Glomerular visceral epithelial cell (primary cell): ENCODE results near the gene TM4SF4.

Experiments
- DNase-seq: peaks from one replicate; pipeline ENCODE4 v3.0.0-alpha.2; 2016; ENCODE audit errors: extremely low spot score

Gene TM4SF4

GRCh38 chr3:149481491-149481890 is 7.0 kb downstream of the TM4SF4 start:
- DNase-seq, result no peak

- no peak for DNase-seq
These were observed 12.2 kb downstream of the TM4SF4 start for GRCh38 chr3:149486726-149487125.

- DNase-seq, result no peak
These were observed 13.2 kb downstream of the TM4SF4 start for GRCh38 chr3:149487598-149488197.

DNA sequence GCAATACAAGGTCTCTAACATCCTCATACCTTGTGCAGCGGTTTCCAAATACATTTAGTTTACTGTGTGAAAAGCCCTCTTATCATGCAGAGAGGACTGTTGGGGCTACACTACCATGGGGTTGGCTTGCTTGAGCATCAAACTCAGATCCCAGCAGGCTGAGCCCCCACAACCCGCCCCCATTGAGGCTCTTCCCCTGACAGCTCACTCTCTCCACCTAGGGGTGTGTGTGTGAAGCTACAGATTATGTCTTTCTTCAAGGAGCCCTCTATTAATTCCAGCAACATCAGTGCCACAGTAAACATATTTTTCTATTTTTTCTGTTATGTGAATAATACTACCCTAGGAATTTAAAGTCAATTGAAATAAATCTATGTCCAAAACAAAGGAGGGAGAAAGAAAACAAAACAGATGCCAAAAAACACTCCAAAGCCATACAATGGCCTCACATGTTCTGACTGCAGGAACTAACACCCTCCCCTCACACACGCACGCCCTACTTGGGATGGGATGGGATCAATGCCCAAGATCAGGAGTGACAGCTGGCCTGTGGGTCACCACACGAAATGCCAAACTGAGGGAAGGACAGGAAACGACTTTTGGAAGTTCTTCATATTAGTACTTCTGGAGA is 14.7 kb downstream of the TM4SF4 start:
- DNase-seq, result no peak

- DNase-seq, result no peak
These were observed 15.9 kb downstream of the TM4SF4 start for GRCh38 chr3:149490260-149490971.

GRCh38 chr3:149493315-149494021 is 19.0 kb downstream of the TM4SF4 start:
- DNase-seq, result no peak

DNA sequence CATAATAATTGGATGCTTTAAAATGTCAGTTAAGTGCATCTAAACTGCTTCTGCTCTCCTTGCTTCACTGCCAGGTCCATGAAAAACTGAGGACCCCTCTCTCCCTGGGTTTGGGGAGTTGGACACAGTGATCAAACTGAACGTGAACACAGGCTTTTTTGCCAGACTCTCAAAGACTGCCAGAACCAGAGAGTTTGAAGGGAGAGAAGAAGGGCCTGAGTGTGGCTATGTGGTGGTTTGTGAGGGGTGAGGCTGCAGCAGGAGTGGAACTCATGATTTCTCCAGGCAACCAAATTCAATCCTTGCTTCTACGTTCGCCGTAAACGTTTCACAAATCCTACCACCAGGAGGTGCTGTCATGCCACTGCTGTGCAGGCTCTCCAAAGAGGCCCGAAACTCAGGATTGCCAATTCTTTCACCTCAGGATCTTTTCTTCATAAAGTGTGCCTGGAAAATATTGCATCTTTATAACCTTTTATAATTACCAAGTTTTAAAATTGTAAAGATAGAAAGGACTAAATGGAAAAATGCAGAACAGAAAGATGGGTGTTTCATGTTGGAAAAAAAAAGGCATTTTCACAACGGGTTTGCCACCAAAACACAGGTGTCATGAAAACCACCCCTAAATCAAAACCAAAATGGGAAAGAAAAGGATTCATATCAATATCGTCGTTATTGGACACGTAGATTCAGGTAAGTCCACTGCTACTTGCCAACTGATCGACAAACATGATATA is 19.7 kb downstream of the TM4SF4 start:
- DNase-seq, result peak; percentile 39

DNA sequence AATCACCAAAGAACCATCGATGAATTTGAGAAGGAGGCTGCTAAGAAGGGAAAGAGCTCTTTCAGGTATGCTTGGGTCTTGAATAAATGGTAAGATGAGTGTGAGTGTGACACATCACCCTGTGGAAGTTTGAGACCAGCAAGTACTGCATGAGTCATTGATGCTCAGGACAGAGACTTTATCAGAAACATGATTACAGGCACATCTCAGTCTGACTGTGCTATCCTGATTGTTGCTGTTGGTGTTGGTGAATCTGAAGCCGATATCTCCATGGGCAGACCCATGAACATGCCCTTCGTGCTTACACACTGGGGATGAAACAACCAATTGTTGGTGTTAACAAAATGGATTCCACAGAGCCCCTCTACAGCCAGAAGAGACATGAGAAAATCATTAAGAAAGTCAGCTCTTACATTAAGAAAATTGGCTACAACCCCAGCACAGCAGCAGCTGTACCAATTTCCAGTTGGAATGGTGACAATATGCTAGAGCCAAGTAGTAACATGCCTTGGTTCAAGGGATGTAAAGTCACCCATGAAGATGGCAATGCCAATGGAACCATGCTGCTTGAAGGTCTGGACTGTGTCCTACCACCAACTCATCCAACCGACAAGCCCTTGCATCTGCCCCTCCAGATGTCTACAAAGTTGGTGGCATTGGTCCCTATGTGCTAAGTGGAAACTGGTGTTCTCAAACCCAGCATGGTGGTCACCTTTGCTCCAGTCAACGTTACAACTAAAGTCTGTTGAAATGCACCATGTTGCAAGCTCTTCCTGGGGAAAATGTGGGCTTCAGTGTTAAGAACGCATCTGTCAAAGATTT is 20.5 kb downstream of the TM4SF4 start:
- DNase-seq, result peak; percentile 36

GRCh38 chr3:149495581-149496125 is 21.2 kb downstream of the TM4SF4 start:
- DNase-seq, result no peak

GRCh38 chr3:149496891-149497290 is 22.4 kb downstream of the TM4SF4 start:
- no peak for DNase-seq

GRCh38 chr3:149497966-149498670 is 23.6 kb downstream of the TM4SF4 start:
- DNase-seq, result no peak

DNA sequence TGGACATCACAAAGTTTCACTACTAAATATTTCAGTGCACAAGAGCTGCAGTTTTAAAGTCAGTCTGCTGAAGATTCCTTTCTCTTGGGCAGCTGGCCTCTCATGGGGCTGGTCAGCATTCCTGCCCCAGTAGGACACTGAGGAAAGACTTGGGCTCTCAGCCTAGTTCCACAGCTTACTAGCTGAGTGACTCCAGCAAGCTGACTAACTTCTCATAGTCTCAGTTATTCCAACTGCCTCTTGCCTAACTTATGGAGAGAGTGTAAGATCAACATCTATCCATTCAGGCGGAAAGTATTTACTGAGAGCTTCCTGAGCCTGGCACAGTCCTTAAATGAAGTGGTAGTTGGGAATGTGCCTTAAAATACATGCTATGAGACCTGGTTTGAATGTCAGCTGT is 27.0 kb downstream of the TM4SF4 start:
- DNase-seq, result peak; percentile 66

GRCh38 chr3:149502438-149502837 is 27.9 kb downstream of the TM4SF4 start:
- DNase-seq, result no peak

DNA sequence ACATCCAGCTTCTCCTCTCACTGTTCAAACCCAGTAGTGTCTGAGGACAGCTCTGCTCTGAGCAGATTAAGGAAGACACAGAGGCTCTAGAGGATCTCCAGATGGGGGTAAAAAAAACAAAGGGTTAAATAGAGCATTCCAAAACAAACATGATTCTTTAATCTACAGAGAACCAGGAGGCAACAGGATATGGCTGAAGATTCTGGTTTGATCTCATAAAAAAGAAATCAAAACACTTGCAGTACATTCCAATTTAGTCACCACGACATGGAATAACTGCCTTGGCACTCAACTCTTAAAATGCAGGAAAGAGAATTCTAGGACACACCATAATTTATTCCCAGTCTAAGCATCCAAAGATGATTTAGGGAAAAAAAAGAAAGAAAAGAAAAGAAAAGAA is 32.0 kb downstream of the TM4SF4 start:
- DNase-seq, result no peak

DNA sequence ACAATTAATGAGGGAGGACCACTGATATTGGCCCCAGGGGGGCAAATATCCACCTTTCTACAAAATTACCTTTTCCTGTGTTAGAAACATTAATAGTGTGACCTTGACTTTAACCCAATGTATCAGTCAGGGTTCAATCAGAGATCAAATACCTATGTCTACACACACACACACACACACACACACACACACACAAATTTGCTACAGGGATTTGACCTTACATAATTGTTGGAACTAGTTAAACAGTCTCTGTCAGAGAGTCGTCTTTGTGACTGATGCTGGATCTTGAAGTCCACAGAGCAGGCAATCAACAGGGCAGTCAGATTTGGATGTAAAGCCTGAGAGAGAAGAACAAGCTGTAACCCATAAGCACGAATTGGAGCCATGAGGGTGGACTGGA is 32.5 kb downstream of the TM4SF4 start:
- DNase-seq, result no peak

DNA sequence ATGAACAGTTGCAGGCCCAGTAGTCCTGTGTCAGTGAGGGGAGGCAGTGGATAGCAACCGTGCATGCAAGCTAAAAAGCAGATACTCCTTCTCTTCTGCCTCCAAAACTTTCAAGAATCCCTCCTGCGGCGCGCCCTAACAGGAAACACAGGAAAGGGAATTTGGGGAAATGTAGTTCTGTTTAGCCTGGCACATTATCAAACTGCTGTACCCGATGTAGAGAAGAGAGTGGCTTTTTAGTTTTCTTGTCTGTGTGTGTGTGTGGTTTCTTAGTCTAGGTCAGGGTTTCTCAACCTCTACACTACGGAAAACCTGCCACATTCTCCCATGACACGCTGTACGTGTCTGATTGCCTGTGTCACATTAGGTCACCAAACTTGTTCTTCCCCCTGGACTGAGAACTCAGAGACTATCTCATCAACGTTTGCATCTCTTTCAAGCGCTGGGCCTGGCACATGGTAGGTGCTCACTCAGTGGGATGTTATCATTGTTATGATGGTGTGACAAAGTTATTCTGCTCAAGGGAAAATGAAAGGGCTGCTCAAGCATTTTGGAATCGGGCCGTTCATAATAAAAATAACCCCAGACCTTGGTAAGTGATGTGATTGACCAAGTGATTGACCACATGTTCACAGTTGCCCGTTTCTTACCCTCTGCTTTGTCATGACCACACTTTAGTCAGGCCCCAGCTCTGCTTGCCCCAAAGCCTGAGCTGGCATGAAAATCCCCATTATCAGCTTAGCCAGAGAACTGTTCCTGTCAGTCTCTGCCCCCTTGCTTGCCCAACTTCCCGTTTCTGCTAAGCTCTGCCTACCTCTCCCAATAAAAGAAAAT is 33.2 kb downstream of the TM4SF4 start:
- peak; percentile 67 for DNase-seq

DNA sequence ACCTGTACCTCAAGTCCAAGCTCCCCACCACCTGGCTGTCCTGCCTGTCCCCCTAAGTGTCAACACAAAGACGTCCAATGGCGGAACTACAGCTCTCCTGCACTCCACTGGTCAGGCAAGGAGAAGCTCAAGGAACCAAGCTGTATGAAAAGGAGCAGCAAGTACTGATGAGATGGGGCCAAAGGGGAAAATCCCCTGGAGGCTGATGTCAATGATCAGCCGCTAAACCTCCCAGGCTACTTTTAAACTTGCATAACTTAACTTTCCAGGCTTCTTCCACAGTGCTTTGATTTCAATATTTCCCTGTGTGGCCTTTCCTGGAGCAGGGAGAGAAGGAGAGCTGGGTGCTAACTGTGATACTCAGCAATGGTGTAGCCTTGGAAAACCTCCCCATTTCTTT is 35.0 kb downstream of the TM4SF4 start:
- no peak for DNase-seq

DNA sequence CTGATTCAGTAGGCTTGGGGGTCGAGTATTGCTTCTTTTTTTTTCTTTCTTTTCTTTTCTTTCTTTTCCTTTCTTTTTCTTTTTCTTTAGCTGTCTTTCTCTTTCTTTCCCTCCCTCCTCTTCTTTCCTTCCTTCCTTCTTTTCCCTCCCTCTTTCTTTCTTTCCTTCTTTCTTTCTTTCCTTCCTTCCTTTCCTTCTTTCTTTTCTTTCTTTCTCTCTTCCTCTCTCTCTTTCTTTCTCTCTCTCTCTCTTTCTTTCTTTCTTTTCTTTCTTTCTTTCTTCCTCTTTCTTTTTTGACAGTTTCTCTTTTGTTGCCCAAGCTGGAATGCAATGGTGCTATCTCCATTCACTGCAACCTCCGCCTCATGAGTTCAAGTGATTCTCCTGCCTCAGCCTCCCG is 36.0 kb downstream of the TM4SF4 start:
- no peak for DNase-seq

DNA sequence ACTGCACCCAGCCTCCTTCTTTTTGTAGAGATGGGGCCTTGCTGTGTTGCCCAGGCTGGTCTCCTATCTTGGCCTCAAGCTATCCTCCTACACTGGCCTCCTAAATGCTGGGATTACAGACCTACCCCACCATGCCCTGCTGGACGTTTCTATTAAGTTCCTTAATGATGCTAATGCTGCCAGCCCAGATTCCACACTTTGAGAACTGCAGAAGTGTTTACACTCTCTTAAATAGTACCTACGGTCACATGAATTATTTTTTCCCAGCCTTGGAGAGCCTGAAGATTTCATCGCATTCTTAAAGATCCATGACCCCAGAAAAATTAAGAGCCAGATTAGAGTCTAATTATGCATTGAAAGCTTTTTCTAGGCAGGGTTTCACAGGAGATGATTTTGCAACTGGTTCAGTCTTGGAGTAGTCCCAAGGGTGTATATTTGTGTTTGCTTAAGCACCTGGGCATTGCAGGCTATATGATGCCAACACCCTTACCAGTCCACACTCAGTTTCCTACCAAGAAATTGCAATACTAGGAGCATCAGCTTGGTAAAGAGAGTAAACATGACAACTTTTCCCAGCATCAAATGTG is 36.6 kb downstream of the TM4SF4 start:
- DNase-seq, result no peak
